ENCODE measurements around the gene PHLDB3. TPM values are rescaled to one million over a fixed set of nuclear protein-coding genes. Genes with fewer than 3 reads are reported as not detected.

PHLDB3 gene
- total RNA-seq, 1 experiment from 2014 or later: 6.7 TPM

GRCh38 chr19:43486412-43486811 is 18.1 kb downstream of the PHLDB3 start:
- no TSS peak for BruUV-seq (replicated peaks)
- in situ Hi-C loops (cut with HindIII; ENCODE audit: low pct_unique_long_range_greater_than_20kb, low sequenced_read_pairs) (no loop called here), intact Hi-C loops (cut with micrococcal nuclease; ENCODE audit: unreplicated experiment) (no loop called here)
- POLR2A ChIA-PET: no interaction called here
- Histone ChIP-seq H3K9me3 (ENCODE audit: control insufficient read depth, insufficient read depth, low read depth, low read length) (no peaks in the 10 kb centered on the region), H3K36me3 (ENCODE audit: control insufficient read depth, insufficient read depth, low read length) (no peaks in the 10 kb centered on the region), H3K27ac (ENCODE audit: low read length) (no peak overlapping the region), H3K27me3 (ENCODE audit: control insufficient read depth, insufficient read depth, low read length) (no peaks in the 10 kb centered on the region), H3K4me3 (ENCODE audit: low read depth in 2 of 2, low read length in 2 of 2) (no peak overlapping the region), H3K4me1 (ENCODE audit: control insufficient read depth, insufficient read depth, low read length) (no peaks in the 10 kb centered on the region)
- DNase-seq (ENCODE audit: low read depth, low spot score) (no peak), ATAC-seq (no peak)
- CTCF ChIA-PET: no interaction called here
- TF ChIP-seq POLR2AphosphoS5 (IDR thresholded peaks at IDR 0.05; ENCODE audit: low read depth, low read length): no peak
- no peak for TF ChIP-seq SIN3A (IDR thresholded peaks at IDR 0.05; ENCODE audit: borderline replicate concordance, insufficient read depth, low read depth, low read length)
- no peak for TF ChIP-seq TCF7L2 (IDR thresholded peaks at IDR 0.05; ENCODE audit: low read depth, low read length)
- TF ChIP-seq CTCF (IDR thresholded peaks at IDR 0.05): no peak
- TF ChIP-seq REST (IDR thresholded peaks at IDR 0.05; ENCODE audit: insufficient read depth in 1 of 2, low read depth in 2 of 2, low read length in 1 of 2): no peak

GRCh38 chr19:43485951-43486350 is 18.6 kb downstream of the PHLDB3 start:
- H3K36me3 ChIP-seq (ENCODE audit: control insufficient read depth, insufficient read depth, low read length): no peaks in the 10 kb centered on the region
- no TSS peak for BruUV-seq (replicated peaks)
- intact Hi-C loops (cut with micrococcal nuclease; ENCODE audit: unreplicated experiment) (no loop called here), in situ Hi-C loops (cut with HindIII; ENCODE audit: low pct_unique_long_range_greater_than_20kb, low sequenced_read_pairs) (no loop called here)
- DNase-seq (ENCODE audit: low read depth, low spot score) (no peak), ATAC-seq (no peak)
- H3K27ac ChIP-seq (ENCODE audit: low read length): no peak overlapping the region
- POLR2A ChIA-PET: no interaction called here
- no peaks in the 10 kb centered on the region for H3K9me3 ChIP-seq (ENCODE audit: control insufficient read depth, insufficient read depth, low read depth, low read length)
- CTCF ChIA-PET: no interaction called here
- TF ChIP-seq SIN3A (IDR thresholded peaks at IDR 0.05; ENCODE audit: borderline replicate concordance, insufficient read depth, low read depth, low read length) (no peak), CTCF (IDR thresholded peaks at IDR 0.05) (no peak), POLR2AphosphoS5 (IDR thresholded peaks at IDR 0.05; ENCODE audit: low read depth, low read length) (no peak), TCF7L2 (IDR thresholded peaks at IDR 0.05; ENCODE audit: low read depth, low read length) (no peak), REST (IDR thresholded peaks at IDR 0.05; ENCODE audit: insufficient read depth in 1 of 2, low read depth in 2 of 2, low read length in 1 of 2) (no peak)
- no peaks in the 10 kb centered on the region for H3K27me3 ChIP-seq (ENCODE audit: control insufficient read depth, insufficient read depth, low read length)
- no peaks in the 10 kb centered on the region for H3K4me1 ChIP-seq (ENCODE audit: control insufficient read depth, insufficient read depth, low read length)
- no peak overlapping the region for H3K4me3 ChIP-seq (ENCODE audit: low read depth in 2 of 2, low read length in 2 of 2)

Data from Panc1 (cell line).